Gastroesophageal sphincter (tissue), 4 donors: ENCODE results near the gene SMARCA4. TPM values are rescaled to one million over a fixed set of nuclear protein-coding genes. Genes with fewer than 3 reads are reported as not detected.

Source experiments
- ATAC-seq: fragments of 150-250 bp; one replicate; pipeline ENCODE4 v1.9.1; 2016; ENCODE audit warnings: mild to moderate bottlenecking, moderate library complexity
- H3K27ac ChIP-seq, 4 donors: fragments of 200-600 bp; sonication (generic) in 3 of 4; 1 replicate in 3 of 4; 2 replicates in 1 of 4; pipeline ENCODE4 v1.5.1; 2016 to 2019
- H3K27me3 ChIP-seq: fragments of 200-600 bp; sonication (generic); one replicate; pipeline ENCODE4 v1.5.1; 2019
- H3K36me3 ChIP-seq, 2 donors: fragments of 200-600 bp; sonication (generic); one replicate each; pipeline ENCODE4 v1.5.1; 2019; ENCODE audit warnings: control low read depth in 1 of 2
- H3K4me1 ChIP-seq, 3 donors: fragments of 200-600 bp; sonication (generic); 1 replicate in 2 of 3; 2 replicates in 1 of 3; pipeline ENCODE4 v1.5.1; 2016 to 2019; ENCODE audit warnings: control low read depth in 2 of 3
- H3K4me3 ChIP-seq, 2 donors: fragments of 200-600 bp; sonication (generic); one replicate each; pipeline ENCODE4 v1.5.1; 2019; ENCODE audit warnings: mild to moderate bottlenecking in 1 of 2, moderate library complexity in 1 of 2
- H3K9me3 ChIP-seq, 3 donors: fragments of 200-600 bp; sonication (generic); one replicate each; pipeline ENCODE4 v1.5.1; 2017 to 2019; ENCODE audit warnings: control low read depth in 2 of 3
- CTCF ChIP-seq, 4 experiments: fragments of 200-600 bp in 2 of 4; fragments of 450-650 bp in 2 of 4; sonication (generic) in 1 of 4; IDR thresholded peaks; one replicate each; pipeline ENCODE4 v1.5.1; 2017 to 2019; ENCODE audit warnings: antibody characterized with exemption in 4 of 4, mild to moderate bottlenecking in 2 of 4, moderate library complexity in 2 of 4
- EP300 ChIP-seq: sonication (generic); formaldehyde crosslinking; IDR thresholded peaks from one replicate; pipeline ENCODE4 v1.6.1; 2017; ENCODE audit warnings: antibody characterized with exemption, mild to moderate bottlenecking
- POLR2A ChIP-seq, 2 donors: fragments of 450-650 bp; IDR thresholded peaks; one replicate each; pipeline ENCODE4 v1.6.1; 2017; ENCODE audit warnings: antibody characterized with exemption in 2 of 2, mild to moderate bottlenecking in 2 of 2, moderate library complexity in 1 of 2
- POLR2AphosphoS5 ChIP-seq: sonication (generic); formaldehyde crosslinking; IDR thresholded peaks from one replicate; pipeline ENCODE4 v1.6.1; 2017; ENCODE audit warnings: antibody characterized with exemption
- WGBS, 2 donors: methylation state at CpG; one replicate each; pipeline ENCODE4 v1.1.5; 2018; ENCODE audit warnings: low coverage in 1 of 2; 5-methylcytosine and 5-hydroxymethylcytosine counted together
- total RNA-seq, 4 donors: library from RNA; depleted of rRNA; stranded (reverse); fragments of >200 nt; gene quantifications; one replicate each; pipeline ENCODE4 v1.1.0, GENCODE V29; 2016

SMARCA4 gene
- total RNA-seq, 4 donors from 2014 or later: 37.8 to 77.9 (median 51.1) TPM

GRCh38 chr19:11018763-11019162 is 57.9 kb downstream of the SMARCA4 start:
- Histone ChIP-seq H3K27ac (no peak overlapping the region), H3K4me3 (no peak overlapping the region), H3K27me3 (no peaks in the 10 kb centered on the region), H3K4me1 (no peaks in the 10 kb centered on the region), H3K36me3 (peaks cover 0 to 100% of the 10 kb centered on the region in 2 donors), H3K9me3 (no peaks in the 10 kb centered on the region)
- no peak for ATAC-seq
- WGBS, 2 donors: 60 to 88% methylated on average over 2 to 4 of the region's 13 CpGs
- TF ChIP-seq POLR2AphosphoS5: no peak

GRCh38 chr19:11019262-11019661 is 58.4 kb downstream of the SMARCA4 start:
- no peaks in the 10 kb centered on the region for H3K9me3 ChIP-seq
- no peak overlapping the region for H3K27ac ChIP-seq
- ATAC-seq: no peak
- no peak for TF ChIP-seq POLR2A (IDR thresholded peaks at IDR 0.05)
- TF ChIP-seq EP300: no peak
- no peak for TF ChIP-seq POLR2AphosphoS5
- no peak for TF ChIP-seq CTCF (IDR thresholded peaks at IDR 0.05)
- H3K4me3 ChIP-seq: no peak overlapping the region
- no peaks in the 10 kb centered on the region for H3K27me3 ChIP-seq
- WGBS, 2 donors: no CpG with 5 or more reads among the region's 21 CpGs
- no peaks in the 10 kb centered on the region for H3K4me1 ChIP-seq
- peaks cover 0 to 100% of the 10 kb centered on the region in 2 donors for H3K36me3 ChIP-seq

- Histone ChIP-seq H3K9me3 (no peaks in the 10 kb centered on the region), H3K27ac (no peak overlapping the region), H3K4me3 (no peak overlapping the region), H3K27me3 (no peaks in the 10 kb centered on the region), H3K36me3 (peaks cover 0 to 100% of the 10 kb centered on the region in 2 donors), H3K4me1 (no peaks in the 10 kb centered on the region)
- TF ChIP-seq CTCF (IDR thresholded peaks at IDR 0.05) (no peak), POLR2AphosphoS5 (no peak), EP300 (no peak), POLR2A (IDR thresholded peaks at IDR 0.05) (no peak)
- WGBS, 2 donors: 100% methylated on average over 1 of the region's 8 CpGs; no CpG with 5 or more reads in 1 of the 2 donors
- ATAC-seq: no peak
These were observed 59.0 kb downstream of the SMARCA4 start for GRCh38 chr19:11019824-11020223.

GRCh38 chr19:11020423-11020822 is 59.6 kb downstream of the SMARCA4 start:
- Histone ChIP-seq H3K4me1 (no peaks in the 10 kb centered on the region), H3K36me3 (peaks cover 0 to 100% of the 10 kb centered on the region in 2 donors), H3K4me3 (no peak overlapping the region), H3K27ac (no peak overlapping the region), H3K9me3 (no peaks in the 10 kb centered on the region), H3K27me3 (no peaks in the 10 kb centered on the region)
- no peak for TF ChIP-seq POLR2A (IDR thresholded peaks at IDR 0.05)
- no peak for TF ChIP-seq CTCF (IDR thresholded peaks at IDR 0.05)
- TF ChIP-seq EP300: no peak
- TF ChIP-seq POLR2AphosphoS5: no peak
- ATAC-seq: no peak
- WGBS, 2 donors: 100% methylated on average over 6 of the region's 6 CpGs; no CpG with 5 or more reads in 1 of the 2 donors

- Histone ChIP-seq H3K27ac (no peak overlapping the region), H3K9me3 (no peaks in the 10 kb centered on the region), H3K4me3 (no peak overlapping the region), H3K27me3 (no peaks in the 10 kb centered on the region), H3K4me1 (no peaks in the 10 kb centered on the region), H3K36me3 (peaks cover 0 to 100% of the 10 kb centered on the region in 2 donors)
- TF ChIP-seq CTCF (IDR thresholded peaks at IDR 0.05): no peak
- TF ChIP-seq POLR2A (IDR thresholded peaks at IDR 0.05): no peak
- no peak for TF ChIP-seq EP300
- TF ChIP-seq POLR2AphosphoS5: no peak
- WGBS, 2 donors: 91% methylated on average over 4 of the region's 23 CpGs; no CpG with 5 or more reads in 1 of the 2 donors
- no peak for ATAC-seq
These were observed 60.3 kb downstream of the SMARCA4 start for GRCh38 chr19:11020982-11021759.
